ENCODE measurements around the gene E2F3. TPM values are rescaled to one million over a fixed set of nuclear protein-coding genes. Genes with fewer than 3 reads are reported as not detected.
"Not testable (repeated sequence)": the region's sequence is repeated elsewhere in the genome, so short reads cannot be mapped to it uniquely, and the experiment has no call there.

Gene E2F3
- total RNA-seq, 2 donors from 2014 or later = 6.5 to 12.4 TPM

GRCh38 chr6:20464847-20465246 is 63.2 kb downstream of the E2F3 start:
- H3K4me1 ChIP-seq (ENCODE audit: control insufficient read depth in 1 of 2, low read depth in 2 of 2) = no peaks in the 10 kb centered on the region

DNA sequence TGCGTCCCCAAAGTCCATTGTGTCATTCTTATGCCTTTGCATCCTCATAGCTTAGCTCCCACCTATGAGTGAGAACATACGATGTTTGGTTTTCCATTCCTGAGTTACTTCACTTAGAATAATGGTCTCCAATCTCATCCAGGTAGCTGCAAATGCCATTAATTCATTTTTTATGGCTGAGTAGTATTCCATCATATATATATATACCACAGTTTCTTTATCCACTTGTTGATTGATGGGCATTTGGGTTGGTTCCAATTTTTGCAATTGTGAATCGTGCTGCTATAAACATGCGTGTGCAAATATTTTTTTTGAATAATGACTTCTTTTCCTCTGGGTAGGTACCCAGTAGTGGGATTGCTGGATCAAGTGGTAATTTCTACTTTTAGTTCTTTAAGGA is 63.9 kb downstream of the E2F3 start:
- H3K9me3 ChIP-seq; H3K36me3 ChIP-seq; H3K27ac ChIP-seq; H3K4me1 ChIP-seq (ENCODE audit: control insufficient read depth in 1 of 2, low read depth in 2 of 2); DNase-seq (ENCODE audit: low spot score); H3K27me3 ChIP-seq (replicated peaks; ENCODE audit: insufficient read depth); H3K4me3 ChIP-seq; ATAC-seq (ENCODE audit: insufficient number of reproducible peaks, low FRiP score, low read depth): not testable (repeated sequence)

More at GRCh38 chr6:20464847-20465246, 63.2 kb downstream of the E2F3 start:
- no peaks in the 10 kb centered on the region for H3K9me3 ChIP-seq
- DNase-seq (ENCODE audit: low spot score) = no peak
- no peak overlapping the region for H3K4me3 ChIP-seq
- H3K36me3 ChIP-seq = no peaks in the 10 kb centered on the region
- H3K27me3 ChIP-seq (replicated peaks; ENCODE audit: insufficient read depth) = no peaks in the 10 kb centered on the region
- ATAC-seq (ENCODE audit: insufficient number of reproducible peaks, low FRiP score, low read depth) = no peak
- H3K27ac ChIP-seq = no peak overlapping the region
- no peak for TF ChIP-seq CTCF (IDR thresholded peaks at IDR 0.05)

DNA sequence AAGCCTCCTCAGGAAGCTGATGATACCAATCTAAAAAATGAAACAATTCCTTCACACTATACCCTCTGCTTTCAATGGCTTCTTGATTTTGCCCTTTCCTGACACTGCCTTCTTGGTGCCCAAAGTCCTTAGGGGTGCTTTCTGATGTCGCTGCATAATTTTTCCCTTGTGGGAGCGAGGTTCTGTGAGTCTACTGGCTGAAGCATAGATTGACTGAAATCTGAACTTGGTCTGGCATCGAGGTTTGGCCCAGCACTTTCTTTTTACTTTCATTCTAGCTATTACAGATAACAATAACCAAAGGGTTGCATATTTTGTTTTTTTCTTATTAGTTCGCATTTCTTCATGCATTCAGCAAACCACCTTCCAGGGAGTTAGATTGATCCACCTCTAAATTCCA is 65.8 kb downstream of the E2F3 start:
- DNase-seq (ENCODE audit: low spot score) (no peak), ATAC-seq (ENCODE audit: insufficient number of reproducible peaks, low FRiP score, low read depth) (no peak)
- H3K4me1 ChIP-seq (ENCODE audit: control insufficient read depth in 1 of 2, low read depth in 2 of 2) = no peaks in the 10 kb centered on the region
- no peaks in the 10 kb centered on the region for H3K27me3 ChIP-seq (replicated peaks; ENCODE audit: insufficient read depth)
- H3K36me3 ChIP-seq = no peaks in the 10 kb centered on the region
- no peaks in the 10 kb centered on the region for H3K9me3 ChIP-seq
- no peak overlapping the region for H3K27ac ChIP-seq
- H3K4me3 ChIP-seq = no peak overlapping the region
- TF ChIP-seq CTCF (IDR thresholded peaks at IDR 0.05) = no peak

DNA sequence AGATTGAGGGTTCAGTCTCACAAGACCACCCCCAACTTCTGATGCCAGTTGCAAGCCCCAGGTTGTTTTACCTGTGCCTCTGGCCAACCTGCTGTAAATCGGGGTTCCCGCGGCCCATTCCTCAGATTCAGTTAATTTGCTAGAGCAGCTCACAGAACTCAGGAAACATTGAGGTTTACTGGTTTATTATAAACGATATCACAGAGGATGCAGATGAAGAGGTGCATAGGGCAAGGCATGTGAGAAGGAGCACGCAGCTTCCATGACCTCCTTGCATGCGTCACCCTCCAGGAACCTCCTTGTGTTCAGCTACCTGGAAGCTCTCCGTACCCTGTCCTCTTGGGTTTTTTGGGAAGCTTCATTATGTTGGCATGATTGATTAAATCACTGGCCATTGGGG is 66.5 kb downstream of the E2F3 start:
- DNase-seq (ENCODE audit: low spot score) = no peak
- Histone ChIP-seq H3K4me3 (no peak overlapping the region), H3K4me1 (ENCODE audit: control insufficient read depth in 1 of 2, low read depth in 2 of 2) (no peaks in the 10 kb centered on the region), H3K9me3 (no peaks in the 10 kb centered on the region), H3K27ac (no peak overlapping the region), H3K36me3 (no peaks in the 10 kb centered on the region), H3K27me3 (replicated peaks; ENCODE audit: insufficient read depth) (no peaks in the 10 kb centered on the region)
- no peak for ATAC-seq (ENCODE audit: insufficient number of reproducible peaks, low FRiP score, low read depth)
- TF ChIP-seq CTCF (IDR thresholded peaks at IDR 0.05) = no peak

- no peak overlapping the region for H3K27ac ChIP-seq
- TF ChIP-seq CTCF (IDR thresholded peaks at IDR 0.05) = no peak
- H3K4me3 ChIP-seq = no peak overlapping the region
- no peaks in the 10 kb centered on the region for H3K4me1 ChIP-seq (ENCODE audit: control insufficient read depth in 1 of 2, low read depth in 2 of 2)
- ATAC-seq (ENCODE audit: insufficient number of reproducible peaks, low FRiP score, low read depth) = no peak
- H3K27me3 ChIP-seq (replicated peaks; ENCODE audit: insufficient read depth) = no peaks in the 10 kb centered on the region
- no peak for DNase-seq (ENCODE audit: low spot score)
- no peaks in the 10 kb centered on the region for H3K36me3 ChIP-seq
- no peaks in the 10 kb centered on the region for H3K9me3 ChIP-seq
These were observed 71.1 kb downstream of the E2F3 start for GRCh38 chr6:20472748-20473147.

DNA sequence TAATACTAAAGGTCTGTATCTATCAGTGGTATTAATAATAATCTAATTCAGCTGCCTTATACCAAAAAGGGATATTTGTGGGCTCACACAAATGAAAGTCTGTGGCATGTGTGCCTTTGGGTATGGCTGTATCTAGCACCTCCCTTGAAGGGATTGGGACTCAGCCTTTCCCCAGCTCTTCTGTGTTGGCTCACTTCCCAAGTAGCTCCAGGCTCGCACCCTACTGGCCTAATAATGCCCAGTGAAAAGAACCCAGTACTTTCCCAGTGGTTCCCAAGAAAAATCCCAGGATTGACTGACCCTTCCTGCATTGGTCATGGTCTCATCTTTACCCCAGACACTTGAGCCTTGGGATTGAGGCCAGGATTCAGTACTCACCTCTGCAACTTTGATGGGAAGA is 71.8 kb downstream of the E2F3 start:
- Histone ChIP-seq H3K4me3 (no peak overlapping the region), H3K27ac (no peak overlapping the region), H3K36me3 (no peaks in the 10 kb centered on the region), H3K4me1 (ENCODE audit: control insufficient read depth in 1 of 2, low read depth in 2 of 2) (no peaks in the 10 kb centered on the region), H3K27me3 (replicated peaks; ENCODE audit: insufficient read depth) (no peaks in the 10 kb centered on the region), H3K9me3 (no peaks in the 10 kb centered on the region)
- DNase-seq (ENCODE audit: low spot score) = no peak
- TF ChIP-seq CTCF (IDR thresholded peaks at IDR 0.05) = no peak
- no peak for ATAC-seq (ENCODE audit: insufficient number of reproducible peaks, low FRiP score, low read depth)
